ENCODE data around the gene AGAP6.
"Not testable (repeated sequence)": the region's sequence is repeated elsewhere in the genome, so short reads cannot be mapped to it uniquely, and the experiment has no call there.

The AGAP6 gene

GRCh38 chr10:49977756-49978155 lies 10.4 kb upstream of the AGAP6 start:
- not testable (repeated sequence) for H3K4me1 ChIP-seq (ENCODE audit: control insufficient read depth, insufficient read depth, low read length, unreplicated experiment); H3K27me3 ChIP-seq (ENCODE audit: insufficient read depth, low read length); H3K4me3 ChIP-seq (ENCODE audit: low read depth, low read length); H3K27ac ChIP-seq (ENCODE audit: low read depth, low read length); H3K79me2 ChIP-seq (ENCODE audit: control insufficient read depth, insufficient read depth, low read length, unreplicated experiment); H2AFZ ChIP-seq (ENCODE audit: low read length, unreplicated experiment); H3K36me3 ChIP-seq (ENCODE audit: insufficient read depth, low read length)

- H2AFZ ChIP-seq (ENCODE audit: low read length, unreplicated experiment); H3K27ac ChIP-seq (ENCODE audit: low read depth, low read length); H3K27me3 ChIP-seq (ENCODE audit: insufficient read depth, low read length); H3K79me2 ChIP-seq (ENCODE audit: control insufficient read depth, insufficient read depth, low read length, unreplicated experiment); H3K4me1 ChIP-seq (ENCODE audit: control insufficient read depth, insufficient read depth, low read length, unreplicated experiment); H3K4me3 ChIP-seq (ENCODE audit: low read depth, low read length); H3K36me3 ChIP-seq (ENCODE audit: insufficient read depth, low read length): not testable (repeated sequence)
Observed at GRCh38 chr10:49987207-49987606, 999 bp upstream of the AGAP6 start.

GRCh38 chr10:49995321-49995720 lies 7.1 kb downstream of the AGAP6 start:
- H2AFZ ChIP-seq (ENCODE audit: low read length, unreplicated experiment); H3K36me3 ChIP-seq (ENCODE audit: insufficient read depth, low read length); H3K27me3 ChIP-seq (ENCODE audit: insufficient read depth, low read length); H3K27ac ChIP-seq (ENCODE audit: low read depth, low read length); H3K4me3 ChIP-seq (ENCODE audit: low read depth, low read length); H3K4me1 ChIP-seq (ENCODE audit: control insufficient read depth, insufficient read depth, low read length, unreplicated experiment); H3K79me2 ChIP-seq (ENCODE audit: control insufficient read depth, insufficient read depth, low read length, unreplicated experiment): not testable (repeated sequence)

GRCh38 chr10:50014024-50014423 lies 25.8 kb downstream of the AGAP6 start:
- not testable (repeated sequence) for H3K4me1 ChIP-seq (ENCODE audit: control insufficient read depth, insufficient read depth, low read length, unreplicated experiment); H2AFZ ChIP-seq (ENCODE audit: low read length, unreplicated experiment); H3K27me3 ChIP-seq (ENCODE audit: insufficient read depth, low read length); H3K4me3 ChIP-seq (ENCODE audit: low read depth, low read length); H3K79me2 ChIP-seq (ENCODE audit: control insufficient read depth, insufficient read depth, low read length, unreplicated experiment); H3K27ac ChIP-seq (ENCODE audit: low read depth, low read length); H3K36me3 ChIP-seq (ENCODE audit: insufficient read depth, low read length)

- not testable (repeated sequence) for H3K27me3 ChIP-seq (ENCODE audit: insufficient read depth, low read length); H3K4me1 ChIP-seq (ENCODE audit: control insufficient read depth, insufficient read depth, low read length, unreplicated experiment); H3K27ac ChIP-seq (ENCODE audit: low read depth, low read length); H3K4me3 ChIP-seq (ENCODE audit: low read depth, low read length); H3K36me3 ChIP-seq (ENCODE audit: insufficient read depth, low read length); H2AFZ ChIP-seq (ENCODE audit: low read length, unreplicated experiment); H3K79me2 ChIP-seq (ENCODE audit: control insufficient read depth, insufficient read depth, low read length, unreplicated experiment)
Observed at GRCh38 chr10:50015596-50016220, 27.5 kb downstream of the AGAP6 start.

GRCh38 chr10:50016926-50017325 lies 28.7 kb downstream of the AGAP6 start:
- not testable (repeated sequence) for H2AFZ ChIP-seq (ENCODE audit: low read length, unreplicated experiment); H3K36me3 ChIP-seq (ENCODE audit: insufficient read depth, low read length); H3K4me3 ChIP-seq (ENCODE audit: low read depth, low read length); H3K27me3 ChIP-seq (ENCODE audit: insufficient read depth, low read length); H3K4me1 ChIP-seq (ENCODE audit: control insufficient read depth, insufficient read depth, low read length, unreplicated experiment); H3K79me2 ChIP-seq (ENCODE audit: control insufficient read depth, insufficient read depth, low read length, unreplicated experiment); H3K27ac ChIP-seq (ENCODE audit: low read depth, low read length)

- not testable (repeated sequence) for H3K4me1 ChIP-seq (ENCODE audit: control insufficient read depth, insufficient read depth, low read length, unreplicated experiment); H3K27me3 ChIP-seq (ENCODE audit: insufficient read depth, low read length); H3K4me3 ChIP-seq (ENCODE audit: low read depth, low read length); H3K27ac ChIP-seq (ENCODE audit: low read depth, low read length); H3K36me3 ChIP-seq (ENCODE audit: insufficient read depth, low read length); H2AFZ ChIP-seq (ENCODE audit: low read length, unreplicated experiment); H3K79me2 ChIP-seq (ENCODE audit: control insufficient read depth, insufficient read depth, low read length, unreplicated experiment)
Observed at GRCh38 chr10:50017646-50018045, 29.4 kb downstream of the AGAP6 start.

GRCh38 chr10:50019279-50019678 lies 31.1 kb downstream of the AGAP6 start:
- H3K36me3 ChIP-seq (ENCODE audit: insufficient read depth, low read length); H3K4me3 ChIP-seq (ENCODE audit: low read depth, low read length); H3K79me2 ChIP-seq (ENCODE audit: control insufficient read depth, insufficient read depth, low read length, unreplicated experiment); H3K27me3 ChIP-seq (ENCODE audit: insufficient read depth, low read length); H2AFZ ChIP-seq (ENCODE audit: low read length, unreplicated experiment); H3K4me1 ChIP-seq (ENCODE audit: control insufficient read depth, insufficient read depth, low read length, unreplicated experiment); H3K27ac ChIP-seq (ENCODE audit: low read depth, low read length): not testable (repeated sequence)

GRCh38 chr10:50020451-50021024 lies 32.3 kb downstream of the AGAP6 start:
- H3K4me1 ChIP-seq (ENCODE audit: control insufficient read depth, insufficient read depth, low read length, unreplicated experiment); H2AFZ ChIP-seq (ENCODE audit: low read length, unreplicated experiment); H3K36me3 ChIP-seq (ENCODE audit: insufficient read depth, low read length); H3K27ac ChIP-seq (ENCODE audit: low read depth, low read length); H3K4me3 ChIP-seq (ENCODE audit: low read depth, low read length); H3K79me2 ChIP-seq (ENCODE audit: control insufficient read depth, insufficient read depth, low read length, unreplicated experiment): not testable (repeated sequence)
- peaks cover 11% of the 10 kb centered on the region for H3K27me3 ChIP-seq (ENCODE audit: insufficient read depth, low read length)

GRCh38 chr10:50021646-50022045 lies 33.4 kb downstream of the AGAP6 start:
- Histone ChIP-seq H3K27me3 (ENCODE audit: insufficient read depth, low read length) (peaks cover 16% of the 10 kb centered on the region), H3K4me3 (ENCODE audit: low read depth, low read length) (no peak overlapping the region), H3K4me1 (ENCODE audit: control insufficient read depth, insufficient read depth, low read length, unreplicated experiment) (no peaks in the 10 kb centered on the region), H2AFZ (ENCODE audit: low read length, unreplicated experiment) (no peak overlapping the region), H3K79me2 (ENCODE audit: control insufficient read depth, insufficient read depth, low read length, unreplicated experiment) (no peaks in the 10 kb centered on the region), H3K36me3 (ENCODE audit: insufficient read depth, low read length) (no peaks in the 10 kb centered on the region), H3K27ac (ENCODE audit: low read depth, low read length) (no peak overlapping the region)

- not testable (repeated sequence) for H3K4me1 ChIP-seq (ENCODE audit: control insufficient read depth, insufficient read depth, low read length, unreplicated experiment); H3K4me3 ChIP-seq (ENCODE audit: low read depth, low read length); H2AFZ ChIP-seq (ENCODE audit: low read length, unreplicated experiment); H3K36me3 ChIP-seq (ENCODE audit: insufficient read depth, low read length); H3K27ac ChIP-seq (ENCODE audit: low read depth, low read length); H3K79me2 ChIP-seq (ENCODE audit: control insufficient read depth, insufficient read depth, low read length, unreplicated experiment)
- H3K27me3 ChIP-seq (ENCODE audit: insufficient read depth, low read length), result peaks cover 16% of the 10 kb centered on the region
Observed at GRCh38 chr10:50024716-50025383, 36.6 kb downstream of the AGAP6 start.

Data from ACC112 (cell line).